Liver (tissue), 3 donors: ENCODE data around the gene UBE2F.

Experiments used
- ATF3 ChIP-seq: IDR thresholded peaks from 2 replicates; pipeline ENCODE4 v1.6.1; 2016; ENCODE audit warnings: antibody characterized with exemption
- CTCF ChIP-seq: fragments of 150-350 bp; IDR thresholded peaks from 2 replicates; pipeline ENCODE4 v1.5.1; 2017; ENCODE audit warnings: improper control_type of control experiment, low read depth, low read length; ENCODE audit not compliant: missing input control
- GABPA ChIP-seq, 2 donors: IDR thresholded peaks in 1 of 2; conservative IDR thresholded peaks in 1 of 2; 2 replicates each; pipeline ENCODE4 v1.6.1; 2016; ENCODE audit warnings: antibody characterized with exemption in 2 of 2, mild to moderate bottlenecking in 1 of 2, moderate library complexity in 1 of 2
- HNF4G ChIP-seq: IDR thresholded peaks from 2 replicates; pipeline ENCODE4 v1.6.1; 2016; ENCODE audit warnings: antibody characterized with exemption
- JUND ChIP-seq, 2 donors: IDR thresholded peaks; 2 replicates each; pipeline ENCODE4 v1.6.1; 2016; ENCODE audit warnings: antibody characterized with exemption in 2 of 2
- MAX ChIP-seq: IDR thresholded peaks from 2 replicates; pipeline ENCODE4 v1.6.1; 2016; ENCODE audit warnings: antibody characterized with exemption
- NR2F2 ChIP-seq: IDR thresholded peaks from 2 replicates; pipeline ENCODE4 v1.6.1; 2016; ENCODE audit warnings: antibody characterized with exemption
- RAD21 ChIP-seq, 2 donors: IDR thresholded peaks; 2 replicates each; pipeline ENCODE4 v1.6.1; 2016; ENCODE audit warnings: antibody characterized with exemption in 2 of 2, mild to moderate bottlenecking in 2 of 2
- REST ChIP-seq: IDR thresholded peaks from 2 replicates; pipeline ENCODE4 v1.6.1; 2016; ENCODE audit warnings: antibody characterized with exemption, mild to moderate bottlenecking
- RXRA ChIP-seq, 2 donors: IDR thresholded peaks; 2 replicates each; pipeline ENCODE4 v1.6.1; 2017 to 2018; ENCODE audit warnings: antibody characterized with exemption in 2 of 2, mild to moderate bottlenecking in 1 of 2
- SP1 ChIP-seq: IDR thresholded peaks from 2 replicates; pipeline ENCODE4 v1.6.1; 2018; ENCODE audit warnings: antibody characterized with exemption, mild to moderate bottlenecking
- TAF1 ChIP-seq: conservative IDR thresholded peaks from 2 replicates; pipeline ENCODE4 v1.6.1; 2016; ENCODE audit warnings: antibody characterized with exemption, mild to moderate bottlenecking
- YY1 ChIP-seq: IDR thresholded peaks from 2 replicates; pipeline ENCODE4 v1.6.1; 2016; ENCODE audit warnings: antibody characterized with exemption, mild to moderate bottlenecking
- ZBTB33 ChIP-seq: IDR thresholded peaks from 2 replicates; pipeline ENCODE4 v1.6.1; 2016; ENCODE audit warnings: antibody characterized with exemption
- donor health status: healthy.
- donor health status: healthy.

- TF ChIP-seq ZBTB33 = no peak
- TF ChIP-seq HNF4G = no peak
- no peak for TF ChIP-seq CTCF
- no peak for TF ChIP-seq TAF1
- TF ChIP-seq YY1 = no peak
- TF ChIP-seq RAD21 (IDR thresholded peaks at IDR 0.05) = no peak
- no peak for TF ChIP-seq RXRA (IDR thresholded peaks at IDR 0.05)
- no peak for TF ChIP-seq SP1
- no peak for TF ChIP-seq MAX
- TF ChIP-seq ATF3 = no peak
- TF ChIP-seq REST = no peak
- TF ChIP-seq JUND (IDR thresholded peaks at IDR 0.05) = no peak
- TF ChIP-seq GABPA (IDR thresholded peaks at IDR 0.05 in 1 of 2, conservative IDR thresholded peaks at IDR 0.05 in 1 of 2) = no peak
- TF ChIP-seq NR2F2 = no peak
Measured at GRCh38 chr2:237934186-237934585, 32.6 kb upstream of the UBE2F start.
